ENCODE data around the gene SLPI.

Gene SLPI, protein sequence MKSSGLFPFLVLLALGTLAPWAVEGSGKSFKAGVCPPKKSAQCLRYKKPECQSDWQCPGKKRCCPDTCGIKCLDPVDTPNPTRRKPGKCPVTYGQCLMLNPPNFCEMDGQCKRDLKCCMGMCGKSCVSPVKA

DNA sequence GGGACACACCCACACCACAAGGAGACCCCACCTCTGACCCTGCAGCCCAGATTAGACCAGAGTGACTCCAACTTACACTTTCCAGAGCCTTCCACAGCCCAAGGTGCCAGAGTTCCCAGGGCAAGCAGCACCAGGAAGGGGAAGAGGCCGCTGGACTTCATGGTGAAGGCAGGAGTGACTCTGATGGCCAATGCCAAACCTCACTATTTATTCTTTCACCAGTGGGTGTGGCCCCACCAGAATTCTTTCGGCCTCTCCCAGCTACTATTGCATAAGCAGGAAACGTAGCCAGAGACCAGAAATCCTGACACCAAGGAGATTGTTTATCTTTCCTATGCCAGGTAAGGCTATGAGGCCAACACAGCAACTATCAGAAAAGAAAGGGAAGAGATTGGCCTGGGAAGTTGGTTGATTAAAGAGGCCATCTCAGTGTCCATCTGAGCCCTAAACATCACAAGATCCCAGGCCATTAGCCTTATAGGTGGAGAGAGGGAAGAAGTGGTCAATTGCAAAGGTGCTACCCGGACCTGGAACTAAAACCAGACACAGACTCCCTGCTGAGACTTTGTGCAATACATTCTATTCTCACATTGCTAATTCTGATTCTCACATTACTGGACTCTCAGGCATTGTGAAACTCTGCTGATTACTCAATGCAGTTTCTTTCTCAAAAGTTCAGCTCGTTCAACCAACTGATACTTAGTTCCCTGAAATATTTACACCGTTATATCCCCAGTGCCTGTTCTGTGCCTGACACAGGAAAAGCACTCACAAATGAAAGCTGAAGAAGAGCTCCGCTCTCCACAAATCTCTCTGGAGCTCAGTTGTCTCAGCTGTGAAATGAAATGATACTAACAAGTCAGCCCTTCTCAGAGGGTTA lies at the start of gene SLPI:
SLPI (minus strand) TSS at position 182 of the 880 bp plus-strand sequence; CDS start at position 161, 21 bp downstream.
- in situ Hi-C loops (cut with MboI; ENCODE audit: low sequenced_read_pairs): no loop called here

DNA sequence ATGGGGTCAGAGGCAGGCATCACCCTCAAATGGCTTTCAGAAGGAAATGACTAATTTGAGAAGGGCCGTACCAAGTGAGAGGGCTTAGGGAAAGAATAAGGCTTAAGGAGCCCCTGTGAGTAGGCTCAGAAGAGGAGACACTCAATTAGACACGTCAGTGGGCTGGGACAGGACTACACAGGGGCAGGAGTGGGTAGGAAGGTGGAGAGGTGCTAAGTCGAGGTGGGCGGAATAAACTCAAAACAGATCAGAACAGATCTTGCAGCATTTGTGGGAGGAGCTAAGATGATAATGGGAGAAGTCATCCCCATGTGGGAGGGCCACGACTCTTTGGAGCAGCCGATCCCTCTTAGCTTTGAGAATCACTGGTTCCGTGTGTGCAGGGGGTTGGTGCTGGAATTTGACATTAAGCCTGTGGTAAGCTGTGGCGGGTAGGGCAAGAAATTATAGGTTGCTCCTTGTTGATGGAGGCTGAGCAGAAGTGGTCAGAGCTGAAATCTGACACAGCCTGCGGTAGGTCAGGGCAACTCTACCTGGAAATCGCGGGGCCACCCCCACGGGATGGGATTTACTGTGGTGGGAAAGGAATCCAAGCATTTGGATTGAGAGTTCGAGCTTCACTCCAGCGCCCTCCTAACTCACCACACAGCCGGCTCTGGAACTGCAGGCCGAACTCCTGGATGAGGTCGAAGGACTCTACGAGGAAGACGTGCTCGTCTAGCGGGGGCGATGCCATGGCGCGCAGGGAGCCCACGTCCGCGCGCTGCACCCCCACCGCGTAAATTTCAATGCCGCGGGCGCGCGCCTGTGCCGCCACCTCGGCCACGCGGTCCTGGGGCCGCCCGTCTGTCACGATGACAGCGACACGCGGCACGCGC lies 49.5 kb upstream of the SLPI start:
- in situ Hi-C loops (cut with MboI; ENCODE audit: low sequenced_read_pairs): no loop called here

DNA sequence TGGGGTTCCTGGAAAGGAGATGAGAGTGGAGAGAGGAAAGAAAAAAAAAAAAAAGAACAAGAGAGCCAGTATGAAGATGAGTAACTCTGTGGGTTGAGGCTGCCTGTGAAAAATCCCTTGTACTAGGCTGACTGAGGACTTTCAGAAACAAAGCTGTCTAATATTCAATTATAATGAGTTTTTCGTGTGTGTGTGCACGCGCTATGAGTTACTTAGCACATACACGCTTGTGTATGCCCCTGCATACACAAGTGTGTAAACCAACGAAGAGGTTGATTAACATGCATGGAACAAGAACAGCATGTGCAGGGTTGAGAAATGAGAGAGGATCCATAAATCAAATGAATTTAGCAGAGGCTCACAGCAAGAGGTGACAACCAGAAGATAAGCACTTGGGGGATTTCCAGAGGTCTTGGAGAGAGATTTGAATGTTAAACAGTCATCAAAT lies 47.5 kb upstream of the SLPI start:
- in situ Hi-C loops (cut with MboI; ENCODE audit: low sequenced_read_pairs): no loop called here

DNA sequence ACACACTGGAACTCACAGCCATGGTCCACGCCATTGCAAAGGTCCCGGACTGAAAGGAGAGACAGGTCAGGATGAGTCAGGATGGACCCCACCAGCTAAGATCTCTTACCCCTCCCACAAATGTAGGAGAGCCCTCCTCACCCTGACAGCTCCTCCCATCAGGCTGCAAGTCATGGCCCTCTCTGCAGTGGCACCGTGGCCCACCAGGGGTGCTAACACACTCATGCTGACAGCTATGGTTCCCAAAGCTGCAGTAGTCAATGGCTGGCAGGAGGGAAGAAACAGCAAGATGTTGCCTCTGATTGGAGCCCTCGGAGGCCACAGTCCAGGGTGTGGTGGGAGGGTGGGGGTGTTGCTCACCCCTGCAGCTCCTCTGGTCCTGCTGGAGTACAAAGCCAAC lies 46.6 kb upstream of the SLPI start:
- in situ Hi-C loops (cut with MboI; ENCODE audit: low sequenced_read_pairs): no loop called here

DNA sequence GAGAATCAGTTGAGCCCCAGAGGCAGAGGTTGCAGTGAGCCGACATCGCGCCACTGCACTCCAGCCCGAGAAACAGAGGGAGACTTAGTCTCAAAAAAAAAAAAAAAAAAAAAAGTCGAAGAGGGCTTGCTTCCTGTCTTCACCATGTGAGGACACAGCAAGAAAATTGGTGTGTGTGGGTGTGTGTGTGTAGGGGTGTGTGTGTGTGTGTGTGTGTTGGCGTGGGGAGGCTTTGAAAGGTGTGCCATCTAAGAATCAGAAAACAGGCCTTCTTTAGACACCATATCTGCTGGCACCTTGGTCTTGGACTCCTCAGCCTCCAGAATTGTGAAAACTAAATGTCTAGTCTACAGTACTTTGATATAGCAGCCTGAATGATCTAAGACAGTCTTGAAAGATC lies 45.4 kb upstream of the SLPI start:
- in situ Hi-C loops (cut with MboI; ENCODE audit: low sequenced_read_pairs): no loop called here

DNA sequence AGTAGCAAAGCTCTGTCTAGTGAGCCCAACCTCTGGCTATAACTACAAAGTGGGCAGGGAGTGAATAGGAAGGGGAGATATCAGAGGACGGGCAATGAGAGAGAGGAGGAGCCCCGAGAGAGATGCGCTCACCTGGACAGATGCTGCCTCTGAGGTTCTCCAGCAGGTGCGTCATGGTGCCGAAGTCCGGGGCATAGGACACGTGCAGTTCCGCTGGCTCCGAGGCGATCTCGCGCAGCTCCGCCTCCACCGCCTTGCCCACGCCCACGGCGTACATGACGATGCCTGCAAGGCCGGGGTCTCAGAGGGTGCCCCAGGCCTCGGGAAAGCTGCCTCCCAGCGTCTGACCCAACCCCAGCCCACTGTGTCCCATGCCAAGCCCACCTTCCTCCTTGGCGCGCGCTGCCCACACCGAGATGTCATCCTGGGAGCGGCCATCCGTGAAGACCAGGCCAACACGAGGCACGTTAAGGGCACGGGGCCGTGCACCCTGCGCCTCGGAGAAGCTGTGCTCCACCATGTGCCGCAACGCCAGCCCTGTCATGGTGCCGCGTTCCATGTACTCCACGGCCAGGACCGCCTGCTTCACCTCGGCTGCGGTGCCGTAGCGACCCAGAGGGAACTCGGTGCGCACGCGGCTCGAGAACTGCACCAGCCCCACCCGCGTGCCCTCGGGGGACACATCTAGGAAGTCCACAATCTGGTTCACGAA lies 43.6 kb upstream of the SLPI start:
- in situ Hi-C loops (cut with MboI; ENCODE audit: low sequenced_read_pairs): no loop called here

DNA sequence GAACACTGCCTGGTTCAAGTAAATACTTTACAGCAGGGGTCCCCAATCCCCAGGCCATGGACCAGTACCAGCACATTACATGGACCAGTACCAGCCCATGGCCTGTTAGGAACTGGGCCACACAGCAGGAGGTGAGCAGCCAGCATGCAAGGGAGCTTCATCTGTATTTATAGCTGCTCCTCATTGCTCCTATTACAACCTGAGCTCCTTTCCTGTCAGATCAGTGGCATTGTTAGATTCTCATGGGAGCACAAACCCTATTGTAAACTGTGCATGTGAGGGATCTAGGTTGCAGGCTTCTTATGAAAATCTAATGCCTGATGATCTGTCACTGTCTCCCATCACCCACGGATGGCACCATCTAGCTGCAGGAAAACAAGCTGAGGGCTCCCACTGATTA lies 40.3 kb upstream of the SLPI start:
- in situ Hi-C loops (cut with MboI; ENCODE audit: low sequenced_read_pairs): no loop called here

DNA sequence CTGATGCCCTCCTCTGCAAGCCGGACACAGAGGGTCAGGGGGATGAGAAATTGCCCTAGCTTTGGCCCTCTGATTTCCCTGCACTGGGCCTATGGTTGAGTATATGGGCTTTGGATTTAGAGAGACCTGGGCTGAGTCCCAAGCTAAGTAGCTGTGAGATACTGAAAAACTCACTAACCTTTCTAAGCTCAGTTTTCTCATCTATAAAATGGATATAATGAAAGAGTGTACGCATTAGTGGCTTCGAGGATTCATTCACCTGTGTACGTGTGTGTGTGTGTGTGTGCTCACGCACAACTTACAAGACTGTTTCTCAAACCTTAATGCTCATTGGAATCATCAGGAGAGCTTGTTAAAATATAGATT lies 39.6 kb upstream of the SLPI start:
- in situ Hi-C loops (cut with MboI; ENCODE audit: low sequenced_read_pairs): no loop called here

DNA sequence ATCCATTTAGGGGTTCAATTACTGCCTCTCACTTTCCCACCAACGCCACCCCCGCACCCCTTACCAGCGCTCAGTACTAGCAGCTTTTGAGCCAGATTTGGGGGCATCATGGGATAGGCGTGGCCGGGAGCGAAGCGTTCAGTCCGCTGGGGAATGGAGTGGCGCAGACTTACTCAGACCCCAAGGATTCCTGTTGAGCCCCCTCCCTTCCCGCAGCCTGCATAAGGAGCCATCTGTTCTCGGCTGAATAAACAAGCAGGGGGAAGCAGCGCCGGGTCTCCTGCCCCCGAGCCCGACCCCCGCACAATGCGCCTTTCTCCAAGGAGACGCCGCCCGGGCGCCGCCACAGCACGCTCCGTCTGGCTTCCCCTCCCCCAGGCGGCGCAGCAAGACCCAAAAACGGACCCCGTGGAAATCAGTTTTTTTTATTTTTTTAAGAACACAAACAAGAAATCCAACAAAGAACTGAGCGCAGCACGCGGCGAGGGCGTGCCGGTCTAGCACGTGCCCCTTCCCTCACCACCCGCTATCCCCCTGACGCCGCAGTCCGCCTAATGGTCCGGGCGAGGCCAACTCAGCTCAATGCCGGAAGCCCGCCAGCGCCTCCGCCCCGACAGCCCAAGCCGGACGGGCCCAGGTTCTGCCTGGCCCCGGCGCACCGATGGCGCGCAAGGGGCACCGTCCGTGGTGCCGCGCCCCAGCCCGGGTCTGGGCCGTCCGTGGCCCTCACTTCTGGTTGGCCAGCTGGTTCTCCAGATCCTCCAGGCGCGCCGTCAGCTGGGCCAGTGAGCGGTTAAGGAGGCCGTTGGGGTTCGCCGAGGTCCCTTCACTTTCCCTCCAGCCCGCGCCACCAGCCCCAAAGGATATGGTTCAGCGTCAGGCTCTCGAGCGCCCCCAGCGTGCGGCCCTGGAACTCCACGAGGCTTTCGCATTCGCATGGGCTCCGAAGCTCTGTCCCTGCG lies 39.0 kb upstream of the SLPI start:
- in situ Hi-C loops (cut with MboI; ENCODE audit: low sequenced_read_pairs): no loop called here

DNA sequence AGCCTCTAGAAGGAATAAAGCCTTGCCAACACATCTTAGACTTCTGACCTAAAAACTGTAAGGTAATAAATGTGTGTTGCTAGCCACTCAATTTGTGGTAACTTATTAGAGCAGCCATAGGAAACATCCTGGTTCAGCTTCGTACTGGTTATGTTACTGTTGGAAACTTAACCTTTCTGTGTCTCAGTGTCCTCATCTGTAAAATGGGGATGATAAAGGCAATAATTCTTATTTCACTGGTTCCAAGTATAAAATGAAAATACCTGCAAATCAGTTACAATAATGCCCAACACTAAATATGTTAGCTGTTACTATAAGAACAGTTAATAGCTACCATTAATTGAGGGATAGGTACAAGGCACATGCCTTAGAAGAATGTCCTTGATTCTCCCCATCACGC lies 38.0 kb upstream of the SLPI start:
- in situ Hi-C loops (cut with MboI; ENCODE audit: low sequenced_read_pairs): no loop called here

DNA sequence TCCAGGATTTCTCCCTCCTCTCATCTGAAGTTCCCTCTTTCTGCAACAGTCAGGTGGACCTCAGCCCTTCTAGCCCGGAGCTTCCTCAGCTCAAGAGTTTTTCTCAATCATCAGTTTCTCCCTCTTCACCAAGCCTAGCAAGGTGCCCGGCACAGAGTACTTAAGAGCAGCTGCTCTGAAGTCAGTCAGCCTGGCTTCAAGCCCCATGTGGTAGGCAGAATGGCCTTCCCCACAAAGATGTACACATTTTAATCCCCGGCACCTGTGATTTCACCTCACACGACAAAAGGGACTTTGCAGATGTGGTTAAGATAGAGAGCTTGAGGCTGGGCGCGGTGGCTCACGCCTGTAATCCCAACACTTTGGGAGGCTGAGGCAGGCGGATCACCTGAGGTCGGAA lies 37.2 kb upstream of the SLPI start:
- in situ Hi-C loops (cut with MboI; ENCODE audit: low sequenced_read_pairs): no loop called here

DNA sequence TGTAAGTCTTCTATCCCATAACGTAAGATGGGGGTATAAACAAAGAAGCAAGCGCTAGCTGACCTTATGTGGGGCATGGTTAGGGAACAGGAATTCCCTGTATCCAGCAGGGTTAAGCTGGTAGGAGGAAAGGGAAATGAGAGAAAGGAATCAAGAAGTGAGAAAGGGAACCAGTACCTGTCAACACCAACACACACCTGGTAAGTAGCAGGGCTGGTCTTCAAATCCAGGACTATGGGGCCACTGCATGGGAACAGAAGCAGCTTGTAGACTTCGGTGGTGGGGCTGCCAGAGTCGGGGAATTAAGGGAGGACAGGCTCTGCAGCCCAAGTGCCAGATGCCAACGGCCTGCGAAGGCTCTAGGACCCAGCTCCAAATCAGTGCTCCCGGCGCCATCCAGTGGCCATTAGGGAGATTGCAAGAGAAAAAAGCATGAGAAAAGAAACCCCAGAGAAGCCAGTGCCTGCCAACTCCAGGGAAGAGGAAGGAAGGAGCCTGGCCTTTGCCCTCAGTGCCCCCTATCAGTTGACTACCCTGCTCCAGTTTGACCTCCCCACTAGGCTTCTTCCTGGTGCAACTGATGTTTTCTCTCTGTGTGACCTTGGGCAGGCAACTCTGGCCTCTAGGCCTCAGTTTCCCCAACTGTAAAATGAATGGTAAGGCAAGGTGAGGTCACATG lies 36.5 kb upstream of the SLPI start:
- in situ Hi-C loops (cut with MboI; ENCODE audit: low sequenced_read_pairs): no loop called here

DNA sequence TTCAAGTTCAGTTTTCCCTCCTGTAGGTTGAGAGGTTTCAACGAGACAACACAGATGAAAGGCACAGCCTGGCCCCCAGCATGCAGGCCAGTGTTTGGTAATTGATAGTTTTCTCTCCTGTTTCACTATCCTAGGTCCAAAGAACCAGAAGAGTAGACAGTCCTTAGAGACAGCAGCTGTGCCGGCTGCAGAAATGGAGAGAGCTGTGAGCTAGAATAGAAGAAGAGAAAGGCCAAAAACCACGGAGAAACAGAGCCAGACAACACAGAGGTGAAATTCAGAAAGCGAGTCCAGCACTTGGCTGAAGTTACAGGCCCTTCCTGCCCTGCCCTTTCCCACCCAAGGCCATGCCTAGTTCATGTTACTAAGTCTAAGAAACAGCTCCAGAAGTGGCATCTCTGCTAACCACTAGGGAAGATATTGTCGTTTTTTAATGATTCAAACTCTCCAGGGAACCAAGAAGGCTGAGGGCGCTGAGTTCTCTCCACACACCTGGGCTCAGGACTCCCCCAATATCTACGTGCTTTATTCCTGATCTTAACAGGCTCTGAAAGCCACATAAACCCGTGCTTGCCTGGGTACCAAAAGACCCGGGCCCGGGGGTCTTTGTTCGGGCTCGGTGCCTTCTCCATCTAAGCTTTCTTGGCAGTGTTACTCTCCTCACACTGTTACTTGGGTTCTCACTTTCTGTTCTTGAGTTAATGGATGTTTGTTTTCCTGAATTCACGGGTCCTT lies 35.7 kb upstream of the SLPI start:
- in situ Hi-C loops (cut with MboI; ENCODE audit: low sequenced_read_pairs): no loop called here

DNA sequence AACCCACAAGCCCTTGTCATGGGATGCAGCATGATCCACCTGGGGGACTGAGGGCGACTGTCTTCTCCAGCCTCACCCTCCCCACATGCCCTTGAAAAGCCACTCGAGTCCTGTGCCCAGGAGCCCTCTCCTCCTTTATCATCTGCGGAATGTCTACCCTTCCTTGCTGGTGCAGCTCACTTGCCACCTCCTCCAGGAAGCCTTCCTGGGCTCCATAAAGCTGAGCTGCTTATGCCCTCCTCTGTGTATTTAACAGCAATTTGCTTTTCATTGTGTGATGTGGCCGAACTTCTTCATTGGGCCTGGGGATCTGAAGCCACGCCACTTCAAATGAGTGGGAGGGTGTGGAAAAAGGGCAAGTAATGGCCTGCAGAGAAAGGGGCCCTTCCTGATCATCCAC lies 34.5 kb upstream of the SLPI start:
- in situ Hi-C loops (cut with MboI; ENCODE audit: low sequenced_read_pairs): no loop called here

DNA sequence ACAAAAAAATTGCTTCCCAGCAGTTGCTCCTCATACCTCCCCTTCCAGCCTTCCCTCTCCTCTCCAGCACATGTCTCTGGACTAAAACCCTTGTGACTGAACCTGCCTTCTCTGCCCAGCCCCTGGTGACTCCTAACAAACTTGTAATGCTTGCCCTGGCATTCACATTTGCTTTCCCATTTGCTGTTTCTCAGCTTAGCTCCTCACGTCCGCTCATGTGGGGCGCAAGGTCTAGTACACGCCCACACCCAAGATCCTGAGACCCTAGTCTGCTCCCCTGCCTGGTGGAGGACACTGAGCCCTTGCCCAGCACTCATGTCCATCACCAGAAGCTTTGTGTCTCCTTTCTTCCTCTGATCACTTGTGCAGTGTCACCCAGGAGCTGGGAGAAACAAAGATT lies 34.0 kb upstream of the SLPI start:
- in situ Hi-C loops (cut with MboI; ENCODE audit: low sequenced_read_pairs): no loop called here

DNA sequence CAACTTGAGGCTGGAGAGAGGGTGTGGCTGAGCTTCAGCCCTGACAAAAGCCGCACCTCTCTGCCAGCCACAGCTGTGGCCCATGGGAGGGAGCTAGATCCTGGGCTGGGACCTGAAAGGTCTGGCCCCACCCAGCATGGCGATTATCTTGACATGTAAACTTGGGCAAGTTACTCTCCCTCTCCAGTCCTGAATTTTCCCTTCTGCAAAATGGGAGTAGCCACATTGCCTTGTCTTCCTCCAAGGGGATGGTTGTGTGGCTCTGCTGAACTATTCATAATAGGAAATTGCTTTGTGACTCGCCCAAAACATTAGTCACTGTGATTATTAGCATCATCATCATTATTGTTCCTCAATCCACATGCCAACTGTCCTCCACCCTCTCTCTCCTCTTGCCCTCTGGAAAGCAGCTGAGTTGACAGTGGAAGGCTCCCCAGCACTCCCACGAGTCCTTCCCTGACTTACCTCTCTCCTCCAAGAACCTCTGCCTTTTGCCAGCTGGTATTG lies 29.2 kb upstream of the SLPI start:
- in situ Hi-C loops (cut with MboI; ENCODE audit: low sequenced_read_pairs): no loop called here

DNA sequence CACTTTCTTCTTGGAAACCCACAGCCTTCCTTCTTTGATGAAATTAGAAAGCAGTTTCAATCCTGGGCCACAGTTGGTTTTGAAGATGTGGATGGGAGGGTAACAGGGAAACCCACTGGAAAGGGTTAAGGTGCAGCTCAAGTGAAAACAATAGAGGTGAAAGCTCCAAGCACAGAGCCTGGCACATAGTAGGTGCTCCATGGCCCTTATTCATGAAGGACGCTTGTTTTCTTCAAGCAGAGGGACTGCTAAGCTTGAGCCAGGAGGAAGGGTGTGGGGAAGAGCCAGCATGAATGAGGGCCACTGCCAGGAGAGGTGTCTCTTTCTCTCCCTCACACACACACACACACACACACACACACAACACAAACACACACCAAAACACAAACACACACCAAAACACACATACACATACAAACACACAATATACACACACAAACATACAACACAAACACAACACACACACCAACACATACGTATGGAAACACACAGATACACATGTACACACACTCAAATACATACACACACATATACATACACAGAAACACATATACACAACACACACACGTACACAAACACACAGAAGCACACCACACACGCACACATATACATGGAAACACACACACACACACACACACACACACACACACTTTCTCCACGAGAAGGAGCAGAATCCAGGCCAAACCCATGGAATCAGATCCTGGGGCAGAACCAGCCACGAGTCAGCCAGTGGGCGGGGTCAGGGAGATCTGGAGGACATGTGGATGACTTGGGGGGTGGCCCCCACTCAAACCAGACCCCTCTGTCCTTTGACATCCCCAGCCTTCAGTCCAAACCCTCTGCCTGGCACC lies 28.6 kb upstream of the SLPI start:
- in situ Hi-C loops (cut with MboI; ENCODE audit: low sequenced_read_pairs): no loop called here

DNA sequence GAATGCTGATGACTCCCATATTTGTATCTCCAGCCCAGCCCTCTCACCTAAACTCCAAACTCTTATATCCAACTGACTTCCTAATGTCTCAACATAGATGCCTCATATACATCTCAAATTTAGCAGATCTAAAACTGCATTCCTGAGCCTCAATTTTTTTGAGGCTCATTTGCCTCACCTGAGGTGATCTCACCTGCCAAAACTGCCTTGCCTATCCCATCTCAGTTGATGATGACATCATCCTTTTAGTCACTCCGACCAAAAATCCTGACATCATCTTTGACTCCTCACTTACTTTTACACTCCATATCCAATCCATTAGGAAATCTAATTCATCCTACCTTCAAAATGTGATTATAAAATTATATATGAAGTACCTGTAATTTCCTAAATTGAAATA lies 25.6 kb upstream of the SLPI start:
- in situ Hi-C loops (cut with MboI; ENCODE audit: low sequenced_read_pairs): no loop called here
